B cell (primary cell): ENCODE measurements around the gene TUFM. TPM values are rescaled to one million over a fixed set of nuclear protein-coding genes. Genes with fewer than 3 reads are reported as not detected.
A peak's percentile ranks its signal among the peaks of the same experiment; 100 is the strongest.

Experiments used
- ATAC-seq: fragments of 200-7000 bp; cut with Tn5 transposase; one replicate; pipeline ENCODE4 v1.10.0; 2021; ENCODE audit warnings: low read depth, mild to moderate bottlenecking, moderate number of reproducible peaks, moderate library complexity
- CTCF ChIA-PET: fragments of 350-600 bp; sonication (Branson Sonifier 250); formaldehyde crosslinking; loops from one replicate; lab custom pipeline; 2021; ENCODE audit warnings: antibody characterized with exemption, inconsistent platforms; lab: Charles Lee
- POLR2A ChIA-PET: fragments of 350-600 bp; sonication (Branson Sonifier 250); formaldehyde crosslinking; loops from one replicate; lab custom pipeline; 2021; ENCODE audit warnings: antibody characterized with exemption; lab: Charles Lee
- DNase-seq: peaks from one replicate; pipeline ENCODE4 v3.0.0; 2013
- H2AFZ ChIP-seq: 2 replicates; pipeline ENCODE4 v1.6.1; 2012; ENCODE audit warnings: mild to moderate bottlenecking, low read depth, low read length; ENCODE audit not compliant: insufficient read depth, poor library complexity, severe bottlenecking
- H3K27ac ChIP-seq, 2 donors: 1 replicate in 1 of 2; 2 replicates in 1 of 2; pipeline ENCODE4 v1.5.1; 2012 to 2013; ENCODE audit warnings: low read length in 2 of 2, mild to moderate bottlenecking in 2 of 2, moderate library complexity in 1 of 2
- H3K27me3 ChIP-seq, 4 experiments: fragments of 200-600 bp in 1 of 4; sonication (generic) in 1 of 4; replicated peaks in 1 of 4; 1 replicate in 2 of 4; 2 replicates in 2 of 4; pipeline versions ENCODE4 v1.6.1 to v1.7.0; 2013 to 2016; ENCODE audit warnings: low read length in 3 of 4, mild to moderate bottlenecking in 2 of 4, mixed read lengths in 1 of 4, moderate library complexity in 1 of 4; ENCODE audit not compliant: insufficient read depth in 4 of 4, control insufficient read depth in 3 of 4; ENCODE audit errors: control extremely low read depth in 1 of 4
- H3K36me3 ChIP-seq, 2 experiments: replicated peaks in 1 of 2; 1 replicate in 1 of 2; 2 replicates in 1 of 2; pipeline versions ENCODE4 v1.6.1 to v1.7.1; 2013; ENCODE audit warnings: low read length in 1 of 2; ENCODE audit not compliant: insufficient read depth in 2 of 2, control insufficient read depth in 1 of 2; ENCODE audit errors: control extremely low read depth in 1 of 2, extremely low read depth in 1 of 2
- H3K4me1 ChIP-seq, 2 donors: fragments of 200-600 bp in 1 of 2; sonication (generic) in 1 of 2; 1 replicate in 1 of 2; 2 replicates in 1 of 2; pipeline versions ENCODE4 v1.5.1 to v1.6.1; 2013 to 2017; ENCODE audit warnings: low read length in 2 of 2; ENCODE audit not compliant: control insufficient read depth in 2 of 2, insufficient read depth in 2 of 2
- H3K4me2 ChIP-seq: replicated peaks from 2 replicates; pipeline ENCODE3; 2012; ENCODE audit warnings: mild to moderate bottlenecking, low read depth, low read length; ENCODE audit not compliant: poor library complexity, severe bottlenecking
- H3K4me3 ChIP-seq, 5 experiments: fragments of 200-600 bp in 1 of 5; sonication (generic) in 1 of 5; 1 replicate in 3 of 5; 2 replicates in 2 of 5; pipeline versions ENCODE4 v1.5.1 to v1.7.0; 2011 to 2016; ENCODE audit warnings: low read length in 4 of 5, mild to moderate bottlenecking in 4 of 5, low read depth in 2 of 5, control low read depth in 1 of 5, moderate library complexity in 1 of 5; ENCODE audit not compliant: insufficient read depth in 1 of 5; ENCODE audit errors: control extremely low read depth in 1 of 5, extremely low read depth in 1 of 5
- H3K79me2 ChIP-seq: fragments of 200-600 bp; sonication (generic); one replicate; pipeline ENCODE4 v1.6.0; 2016; ENCODE audit warnings: low read length; ENCODE audit not compliant: control insufficient read depth, insufficient read depth
- H3K9ac ChIP-seq: fragments of 200-600 bp; sonication (generic); 2 replicates; pipeline ENCODE4 v1.6.1; 2017; ENCODE audit warnings: mild to moderate bottlenecking, low read length, moderate library complexity
- H3K9me3 ChIP-seq, 3 donors: one replicate each; pipeline versions ENCODE4 v1.6.1 to v1.7.1; 2013; ENCODE audit warnings: low read length in 2 of 3; ENCODE audit not compliant: control insufficient read depth in 2 of 3, insufficient read depth in 1 of 3; ENCODE audit errors: control extremely low read depth in 1 of 3
- H4K20me1 ChIP-seq: 2 replicates; pipeline ENCODE4 v1.6.0; 2012; ENCODE audit warnings: mild to moderate bottlenecking, low read length; ENCODE audit not compliant: insufficient read depth, control insufficient read depth, poor library complexity, severe bottlenecking
- H3K27ac Mint-ChIP-seq: one replicate; pipeline ENCODE4 v1.8.0; 2021; ENCODE audit warnings: mixed read lengths
- H3K27me3 Mint-ChIP-seq: one replicate; pipeline ENCODE4 v1.8.0; 2021; ENCODE audit warnings: mixed read lengths
- H3K4me1 Mint-ChIP-seq: one replicate; pipeline ENCODE4 v1.8.0; 2021; ENCODE audit warnings: mixed read lengths
- H3K4me3 Mint-ChIP-seq: one replicate; pipeline ENCODE4 v1.8.0; 2021; ENCODE audit warnings: mixed read lengths
- H3K9me3 Mint-ChIP-seq: one replicate; pipeline ENCODE4 v1.8.0; 2022; ENCODE audit warnings: mixed read lengths; ENCODE audit not compliant: insufficient read depth
- EZH2 ChIP-seq: IDR thresholded peaks from 2 replicates; pipeline ENCODE4 v1.6.1; 2012; ENCODE audit warnings: borderline replicate concordance, low read depth, mild to moderate bottlenecking, moderate library complexity, low read length; ENCODE audit not compliant: insufficient read depth, poor library complexity, severe bottlenecking
- WGBS: methylation state at CpG from one replicate; pipeline ENCODE4 v1.1.5; 2013; ENCODE audit warnings: missing lambda C conversion rate; ENCODE audit not compliant: insufficient coverage; 5-methylcytosine and 5-hydroxymethylcytosine counted together
- intact Hi-C: fragments of 100-400 bp; cut with micrococcal nuclease; formaldehyde crosslinking; loops from one replicate; pipeline ENCODE4 v1.10.0; 2022
- polyA plus RNA-seq: library from polyadenylated mRNA; depleted of rRNA; stranded (reverse); fragments of >200 nt; gene quantifications from 2 replicates; pipeline ENCODE4 v1.2.3, GENCODE V29; 2012
- total RNA-seq, 2 donors: library from RNA; stranded (reverse); fragments of 120-200 nt in 1 of 2; gene quantifications; 1 replicate in 1 of 2; 2 replicates in 1 of 2; pipeline versions ENCODE4 v1.2.3 to v1.2.4, GENCODE V29; 2013 to 2022
- TF ChIP-seq, protein P1 (sequence below): fragments of 200-600 bp; IDR thresholded peaks from one replicate; pipeline ENCODE4 v1.8.0; 2022; ENCODE audit warnings: antibody characterized with exemption, mild to moderate bottlenecking

The TUFM gene
- total and polyA plus RNA-seq, 2 donors (not counting 1 experiment from before 2014, with no cell fraction given), result 126 to 129 TPM

DNA sequence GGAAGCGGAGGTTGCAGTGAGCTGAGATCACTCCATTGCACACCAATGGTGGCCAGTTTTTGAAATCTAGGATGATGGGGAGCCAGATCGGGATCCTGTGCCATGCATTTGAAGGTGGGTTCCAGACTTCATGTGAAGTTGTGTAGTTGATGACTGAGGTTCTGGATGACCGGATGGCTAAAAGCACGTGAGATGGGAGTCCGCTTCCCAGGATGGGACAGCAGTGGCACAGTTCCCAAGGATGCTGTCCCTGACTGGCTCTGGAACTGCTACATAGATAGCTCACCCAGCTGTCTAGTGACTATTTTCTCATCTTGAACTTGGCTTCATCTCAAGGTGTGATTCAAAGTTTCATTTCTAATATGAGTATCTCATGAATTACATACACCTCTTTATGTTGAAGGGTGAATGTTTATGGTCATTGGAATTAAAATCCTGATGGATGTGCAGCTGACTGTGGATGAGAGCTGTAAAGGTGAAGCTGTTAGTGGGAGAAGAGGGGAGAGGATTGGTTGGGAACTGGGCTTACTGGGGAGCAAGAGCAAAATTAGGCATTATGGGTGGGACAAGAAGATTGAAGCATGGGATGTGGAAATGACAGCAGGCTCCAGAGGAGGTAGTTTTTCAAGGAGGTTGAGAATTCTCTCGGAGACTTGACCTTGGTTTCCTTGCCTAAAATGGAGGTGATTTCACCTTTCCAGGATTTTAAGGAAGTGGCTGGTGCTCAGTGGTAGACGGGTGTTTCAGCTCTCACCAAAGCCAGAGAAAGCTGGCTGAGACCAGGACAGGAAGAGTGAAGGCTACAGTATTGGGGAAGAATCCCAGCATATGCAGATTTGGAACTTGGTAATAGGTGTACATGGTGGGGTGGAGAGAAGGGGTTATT lies 8.2 kb downstream of the TUFM start:
- Histone ChIP-seq H3K9me3 (no peaks in the 10 kb centered on the region), H3K36me3 (peaks cover 4 to 59% of the 10 kb centered on the region in 2 experiments), H3K4me3 (no peak overlapping the region), H3K4me1 (no peaks in the 10 kb centered on the region), H3K9ac (no peak overlapping the region), H2AFZ (no peak overlapping the region), H3K4me2 (no peak overlapping the region), H4K20me1 (peaks cover 40% of the 10 kb centered on the region), H3K79me2 (peaks cover 12% of the 10 kb centered on the region), H3K27me3 (no peaks in the 10 kb centered on the region), H3K27ac (peak overlapping the region in 1 of 2 donors; percentile 31)
- 92% methylated on average over 5 of the region's 7 CpGs for WGBS
- Mint-ChIP-seq H3K4me1 (no peaks in the 10 kb centered on the region), H3K9me3 (no peaks in the 10 kb centered on the region), H3K27me3 (no peaks in the 10 kb centered on the region), H3K4me3 (no peak overlapping the region), H3K27ac (no peak overlapping the region)
- DNase-seq, result no peak
- intact Hi-C loops, result no loop called here
- CTCF ChIA-PET, result interaction anchor here (1.1 to 1.3 kb wide), 2 partner anchors 106 to 107 kb away, joined by 3 read pairs; no protein-coding TSS in a partner anchor
- POLR2A ChIA-PET, result interaction anchor here (0.7 to 0.9 kb wide), 2 partner anchors 9 to 1075 kb away, joined by 4 to 5 read pairs; partner anchors contain the start of gene TUFM
- ATAC-seq, result no peak
- TF ChIP-seq, protein P1, sequence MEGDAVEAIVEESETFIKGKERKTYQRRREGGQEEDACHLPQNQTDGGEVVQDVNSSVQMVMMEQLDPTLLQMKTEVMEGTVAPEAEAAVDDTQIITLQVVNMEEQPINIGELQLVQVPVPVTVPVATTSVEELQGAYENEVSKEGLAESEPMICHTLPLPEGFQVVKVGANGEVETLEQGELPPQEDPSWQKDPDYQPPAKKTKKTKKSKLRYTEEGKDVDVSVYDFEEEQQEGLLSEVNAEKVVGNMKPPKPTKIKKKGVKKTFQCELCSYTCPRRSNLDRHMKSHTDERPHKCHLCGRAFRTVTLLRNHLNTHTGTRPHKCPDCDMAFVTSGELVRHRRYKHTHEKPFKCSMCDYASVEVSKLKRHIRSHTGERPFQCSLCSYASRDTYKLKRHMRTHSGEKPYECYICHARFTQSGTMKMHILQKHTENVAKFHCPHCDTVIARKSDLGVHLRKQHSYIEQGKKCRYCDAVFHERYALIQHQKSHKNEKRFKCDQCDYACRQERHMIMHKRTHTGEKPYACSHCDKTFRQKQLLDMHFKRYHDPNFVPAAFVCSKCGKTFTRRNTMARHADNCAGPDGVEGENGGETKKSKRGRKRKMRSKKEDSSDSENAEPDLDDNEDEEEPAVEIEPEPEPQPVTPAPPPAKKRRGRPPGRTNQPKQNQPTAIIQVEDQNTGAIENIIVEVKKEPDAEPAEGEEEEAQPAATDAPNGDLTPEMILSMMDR, result no peak
- TF ChIP-seq EZH2, result no peak

DNA sequence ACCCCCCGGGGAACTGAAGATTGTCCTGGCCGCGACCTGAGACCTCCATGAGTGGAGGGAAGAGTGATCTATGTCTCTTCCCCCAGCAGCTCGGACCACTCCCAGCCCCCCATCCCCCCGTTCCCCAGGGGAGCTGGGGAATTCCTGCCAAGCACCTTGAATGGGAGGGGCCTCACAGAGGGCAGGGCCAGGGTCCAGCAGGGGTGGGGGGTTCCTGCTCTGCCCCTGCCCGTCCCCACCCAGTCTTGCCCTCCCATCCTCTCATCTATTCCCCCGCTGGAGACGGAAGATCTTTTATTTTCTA lies 9.4 kb downstream of the TUFM start:
- ATAC-seq, result no peak
- no CpG with 5 or more reads among the region's 8 CpGs for WGBS

More for the DNA sequence above, 9.4 kb downstream of the TUFM start:
- ChIA-PET CTCF (interaction anchor here (1.1 kb wide), 1 partner anchor 108 kb away, joined by 3 read pairs; no protein-coding TSS in a partner anchor), POLR2A (no interaction called here)
- Histone ChIP-seq H3K79me2 (peaks cover 24% of the 10 kb centered on the region), H3K4me2 (no peak overlapping the region), H3K36me3 (peaks cover 2 to 60% of the 10 kb centered on the region in 2 experiments), H3K4me1 (no peaks in the 10 kb centered on the region), H3K9ac (no peak overlapping the region), H3K27me3 (no peaks in the 10 kb centered on the region), H2AFZ (no peak overlapping the region), H4K20me1 (peaks cover 51% of the 10 kb centered on the region), H3K9me3 (no peaks in the 10 kb centered on the region), H3K4me3 (no peak overlapping the region), H3K27ac (no peak overlapping the region)
- Mint-ChIP-seq H3K4me3 (no peak overlapping the region), H3K27me3 (no peaks in the 10 kb centered on the region), H3K9me3 (no peaks in the 10 kb centered on the region), H3K27ac (no peak overlapping the region), H3K4me1 (no peaks in the 10 kb centered on the region)
- intact Hi-C loops, result no loop called here
- TF ChIP-seq, protein P1, result no peak
- TF ChIP-seq EZH2, result no peak
- DNase-seq, result no peak
